Femur (tissue), 1 donor: ENCODE measurements around the gene ACSM5.
A peak's percentile ranks its signal among the peaks of the same experiment; 100 is the strongest.

Experiments
- DNase-seq: peaks from one replicate; pipeline ENCODE4 v3.0.0-alpha.2; 2017

ACSM5 gene, protein sequence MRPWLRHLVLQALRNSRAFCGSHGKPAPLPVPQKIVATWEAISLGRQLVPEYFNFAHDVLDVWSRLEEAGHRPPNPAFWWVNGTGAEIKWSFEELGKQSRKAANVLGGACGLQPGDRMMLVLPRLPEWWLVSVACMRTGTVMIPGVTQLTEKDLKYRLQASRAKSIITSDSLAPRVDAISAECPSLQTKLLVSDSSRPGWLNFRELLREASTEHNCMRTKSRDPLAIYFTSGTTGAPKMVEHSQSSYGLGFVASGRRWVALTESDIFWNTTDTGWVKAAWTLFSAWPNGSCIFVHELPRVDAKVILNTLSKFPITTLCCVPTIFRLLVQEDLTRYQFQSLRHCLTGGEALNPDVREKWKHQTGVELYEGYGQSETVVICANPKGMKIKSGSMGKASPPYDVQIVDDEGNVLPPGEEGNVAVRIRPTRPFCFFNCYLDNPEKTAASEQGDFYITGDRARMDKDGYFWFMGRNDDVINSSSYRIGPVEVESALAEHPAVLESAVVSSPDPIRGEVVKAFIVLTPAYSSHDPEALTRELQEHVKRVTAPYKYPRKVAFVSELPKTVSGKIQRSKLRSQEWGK

DNA sequence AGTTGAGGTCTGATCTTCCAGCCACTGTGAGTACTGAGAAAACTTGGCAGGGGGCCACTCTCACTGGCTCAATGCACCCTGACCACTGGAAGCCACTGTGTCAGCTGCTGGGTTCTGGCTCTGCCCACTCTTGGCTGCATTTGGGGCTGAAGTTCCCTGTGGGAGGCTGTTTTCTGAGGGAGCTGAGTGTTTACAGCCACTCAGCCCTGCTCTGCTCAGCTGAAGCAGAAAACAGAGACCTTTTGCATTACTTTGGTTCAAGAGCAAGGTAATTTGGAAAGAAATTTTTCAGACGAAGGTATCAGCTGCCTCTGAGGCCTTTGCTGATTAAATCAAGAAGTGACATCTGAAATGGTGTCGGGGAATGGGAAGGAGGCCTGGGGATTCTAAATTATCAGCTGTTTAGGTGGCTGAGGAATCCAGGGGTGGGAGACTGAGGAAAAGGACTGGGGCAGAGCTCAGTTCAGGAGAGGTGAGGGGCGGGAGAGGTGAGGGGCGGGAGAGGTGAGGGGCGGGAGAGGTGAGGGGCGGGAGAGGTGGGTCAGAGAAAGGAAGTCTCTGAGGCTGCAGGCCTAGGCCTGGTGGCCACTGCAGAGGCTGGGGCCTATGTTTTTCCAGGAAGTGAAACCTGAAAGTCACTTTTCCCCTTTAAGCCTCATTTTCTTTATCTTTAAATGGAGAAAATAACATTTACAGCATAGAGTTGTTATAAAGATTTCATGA is at the start of gene ACSM5:
Gene ACSM5 (plus strand): TSS at position 137 of the 723 bp plus-strand sequence. CDS start 1,951 bp downstream, outside the sequence.
- peak; percentile 22 for DNase-seq

DNA sequence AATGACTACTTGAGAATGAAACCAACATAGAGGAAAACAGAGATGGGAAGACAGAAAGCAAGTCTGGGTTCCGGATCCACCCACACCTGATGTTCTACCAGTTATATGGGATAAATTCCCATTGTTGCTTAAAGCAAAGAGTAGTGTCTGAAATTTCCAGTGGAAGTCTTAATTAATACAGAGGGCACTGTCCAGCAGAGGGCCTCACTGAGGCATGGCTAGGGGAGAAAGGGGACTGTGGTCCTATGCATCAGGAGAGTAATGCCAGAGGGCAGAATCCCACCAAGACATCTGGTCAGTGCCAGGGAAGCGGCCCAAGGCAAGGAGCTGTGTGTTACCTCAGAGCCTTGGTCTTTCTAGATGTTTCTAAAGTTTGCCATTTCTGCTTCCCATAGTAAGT is 49.3 kb upstream of the ACSM5 start:
- no peak for DNase-seq

DNA sequence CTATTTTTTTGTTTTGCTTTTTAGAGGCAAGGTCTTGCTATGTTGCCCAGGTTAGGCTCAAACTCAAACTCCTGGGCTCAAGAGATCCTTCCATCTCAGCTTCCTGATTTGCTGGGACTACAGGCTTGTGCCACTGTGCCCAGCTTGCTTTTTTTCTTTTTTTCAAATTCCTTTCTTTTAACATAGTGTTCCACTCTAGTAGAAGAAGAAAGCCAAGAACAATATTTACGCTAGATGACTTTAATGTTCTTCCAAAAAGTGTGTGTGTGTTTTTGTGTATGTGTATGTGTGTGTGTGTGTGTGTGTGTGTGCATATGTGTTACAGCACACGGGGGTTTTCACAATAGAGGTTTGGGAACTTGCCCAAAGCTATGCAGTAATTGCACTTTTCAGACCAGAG is 46.1 kb upstream of the ACSM5 start:
- DNase-seq = no peak

DNA sequence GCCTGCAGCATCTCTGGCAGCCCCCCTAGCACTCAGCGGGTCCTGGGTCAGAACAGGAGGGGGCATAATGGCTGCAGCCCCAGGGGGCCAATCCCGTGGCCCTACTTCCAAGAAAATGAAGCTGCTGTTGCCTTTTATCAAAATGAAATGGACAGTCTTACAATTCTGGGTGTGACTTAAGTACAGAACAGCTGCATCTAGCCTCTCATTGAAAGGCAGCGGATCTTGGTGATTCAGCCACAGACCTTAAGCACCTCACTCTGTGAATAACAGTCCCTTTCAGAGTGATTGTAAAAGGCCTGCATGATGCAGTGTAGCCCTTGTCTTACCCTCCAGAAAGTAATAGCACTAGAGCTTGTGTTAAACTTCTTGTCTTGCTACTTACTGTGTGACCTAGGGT is 45.3 kb upstream of the ACSM5 start:
- no peak for DNase-seq

- no peak for DNase-seq
These were observed 39.8 kb upstream of the ACSM5 start for GRCh38 chr16:20369452-20370054.

DNA sequence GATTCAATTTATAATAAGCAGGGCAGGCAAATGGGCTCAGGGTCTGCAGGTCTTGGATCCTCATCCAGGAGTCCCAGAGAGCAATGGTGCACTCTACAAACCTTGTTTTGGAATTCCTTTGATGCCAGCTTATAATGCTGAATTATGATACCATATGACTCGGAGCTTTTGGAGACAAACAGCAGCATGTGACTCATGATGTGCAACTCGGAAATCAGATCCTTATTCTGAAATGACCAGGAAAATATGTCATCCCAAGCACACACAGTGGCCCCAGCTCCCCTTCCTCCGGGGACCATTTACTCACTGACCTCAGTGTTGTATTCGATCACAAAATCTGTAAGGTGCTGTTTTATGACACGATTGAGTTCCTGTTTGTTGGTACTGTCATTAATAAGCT is 36.6 kb upstream of the ACSM5 start:
- DNase-seq = no peak

DNA sequence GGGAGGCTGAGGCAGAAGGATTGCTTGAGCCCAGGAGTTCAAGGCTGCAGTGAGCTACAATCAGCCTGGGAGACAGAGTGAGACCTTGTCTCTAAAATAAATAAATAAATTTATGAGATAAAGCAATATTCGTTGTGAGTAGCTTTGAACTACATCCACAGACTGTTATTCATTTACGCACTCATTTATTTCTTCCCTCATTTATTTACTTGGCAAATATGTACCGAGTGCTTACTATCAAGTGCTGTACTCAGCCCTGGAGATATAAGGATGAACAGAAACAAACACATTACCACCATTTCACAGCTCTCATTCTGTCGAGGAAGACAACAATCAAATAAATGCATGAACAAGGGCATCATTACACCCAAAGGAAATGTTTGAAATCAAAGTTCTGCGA is 32.2 kb upstream of the ACSM5 start:
- no peak for DNase-seq

- DNase-seq = no peak
These were observed 28.6 kb upstream of the ACSM5 start for GRCh38 chr16:20380782-20381181.

DNA sequence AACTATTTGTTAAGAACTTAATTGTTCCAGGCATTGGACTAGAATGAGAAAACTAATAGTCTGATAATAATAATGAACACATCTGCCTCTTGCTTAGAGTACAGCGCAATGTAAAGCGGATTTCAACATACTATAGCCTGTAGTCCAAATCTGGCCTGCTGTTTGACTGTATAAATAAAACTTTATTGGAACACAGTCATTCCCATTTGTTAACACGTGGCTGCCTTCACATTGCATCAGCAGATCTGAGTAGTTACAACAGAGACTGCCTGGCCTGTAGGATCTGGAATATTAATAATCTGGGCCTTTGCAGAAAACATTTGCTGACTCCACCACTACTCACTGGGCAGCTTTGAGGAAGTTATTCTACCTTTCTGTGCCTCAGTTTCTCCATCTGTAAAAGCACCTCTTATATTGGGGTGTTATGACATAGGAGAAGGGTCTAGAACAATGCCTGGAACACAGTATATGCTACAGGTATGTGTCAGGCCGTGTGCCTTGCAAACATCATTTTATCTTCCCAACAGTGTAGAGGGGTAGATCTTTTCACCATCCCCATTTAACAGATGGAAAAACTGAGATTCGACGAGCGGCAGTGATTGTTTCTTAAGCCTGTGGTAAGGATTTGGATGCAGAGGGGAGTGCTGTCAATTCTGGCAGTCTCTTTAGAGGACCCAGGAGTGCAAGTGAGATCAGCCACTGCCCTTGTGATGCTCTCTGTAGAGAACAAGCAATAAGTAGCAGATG is 27.0 kb upstream of the ACSM5 start:
- DNase-seq = no peak

DNA sequence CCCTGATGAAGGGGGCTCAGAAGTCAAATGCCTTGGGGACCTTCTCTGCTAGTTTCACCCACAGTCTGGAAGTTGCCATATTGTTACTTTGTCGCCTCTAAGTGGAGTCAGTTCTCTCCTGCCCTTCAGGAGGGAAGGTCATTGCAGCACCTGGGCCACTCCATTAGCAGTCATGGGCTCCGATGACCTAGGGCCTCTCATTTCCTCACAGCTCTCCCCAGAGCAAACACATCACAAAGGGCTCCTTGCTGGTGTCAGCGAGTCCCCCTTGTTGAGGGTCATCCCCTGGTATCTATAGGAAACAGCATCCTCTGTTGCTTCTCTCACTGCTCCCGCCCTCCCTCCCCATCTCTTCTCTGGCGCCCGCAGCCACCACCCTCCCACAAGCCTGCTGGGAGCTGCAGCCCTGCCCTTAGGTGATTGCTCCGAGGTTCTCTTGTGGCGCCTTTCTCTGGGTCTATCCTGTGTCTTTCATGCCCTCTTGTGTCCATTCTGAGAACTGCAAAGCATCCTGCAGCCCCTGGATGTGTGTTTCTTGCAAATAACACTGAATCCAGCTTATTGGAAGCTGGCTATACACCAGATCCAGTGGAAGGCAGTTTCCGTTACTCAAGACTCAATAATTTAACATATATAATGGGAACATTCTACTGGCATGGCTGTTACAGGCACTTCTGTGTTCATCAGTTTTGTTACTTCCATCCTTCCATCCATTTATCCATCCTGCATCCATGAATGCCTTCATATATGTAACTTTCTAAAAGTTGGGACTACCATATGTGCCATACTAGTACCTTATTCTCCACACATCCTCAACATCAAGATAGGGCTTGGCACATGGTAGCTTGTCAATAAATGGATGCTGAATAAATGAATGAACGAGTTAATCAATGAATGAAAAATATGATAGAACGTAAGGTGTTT is 26.0 kb upstream of the ACSM5 start:
- DNase-seq = peak; percentile 48

DNA sequence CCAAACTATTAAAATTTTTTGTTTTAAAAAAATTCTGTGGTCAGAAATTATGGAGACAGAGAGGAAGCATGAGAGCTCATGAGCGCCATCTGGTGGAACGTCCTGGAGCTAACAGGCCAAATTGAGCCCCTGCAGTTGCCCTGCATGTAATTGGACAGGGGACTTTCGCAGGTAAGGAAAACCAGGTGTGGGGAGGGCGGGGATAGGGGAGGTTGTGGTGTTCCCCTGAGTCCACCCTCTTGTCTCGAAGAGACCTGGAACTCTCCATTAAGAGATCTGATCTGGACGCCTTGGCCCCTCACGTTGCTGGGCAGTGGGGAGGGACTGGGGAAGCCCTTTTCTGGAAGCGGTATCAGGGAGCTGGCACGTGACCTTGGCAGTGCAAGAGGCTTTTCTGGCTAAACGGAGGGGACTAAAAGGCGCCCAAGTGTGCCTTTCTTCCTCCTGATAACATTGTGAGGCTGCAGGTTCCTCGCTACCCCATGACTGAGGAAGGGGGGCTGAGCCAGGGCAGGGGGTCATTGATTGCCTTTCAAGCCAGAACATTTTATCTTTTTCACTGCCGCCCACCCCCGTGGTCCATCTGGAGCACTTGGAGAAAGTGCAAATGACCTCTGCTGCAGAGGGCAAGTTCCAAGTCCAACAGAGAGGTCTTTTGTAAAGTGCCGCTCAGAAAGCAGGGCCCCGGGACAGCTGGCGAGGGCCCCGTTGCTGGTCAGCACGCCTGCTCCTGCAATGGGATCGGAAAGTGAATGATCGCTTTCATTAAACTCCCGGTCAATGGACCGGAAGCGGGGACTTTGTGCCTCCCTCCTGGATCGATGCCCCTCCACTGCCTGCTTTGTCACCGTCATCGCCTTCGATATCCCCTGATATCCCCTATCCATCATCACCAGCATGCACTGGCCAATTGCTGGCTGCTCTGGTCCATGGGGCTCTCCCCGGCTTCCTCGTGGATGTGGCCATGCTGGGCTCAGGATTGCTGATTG is 23.2 kb upstream of the ACSM5 start:
- peak; percentile 45 for DNase-seq

DNA sequence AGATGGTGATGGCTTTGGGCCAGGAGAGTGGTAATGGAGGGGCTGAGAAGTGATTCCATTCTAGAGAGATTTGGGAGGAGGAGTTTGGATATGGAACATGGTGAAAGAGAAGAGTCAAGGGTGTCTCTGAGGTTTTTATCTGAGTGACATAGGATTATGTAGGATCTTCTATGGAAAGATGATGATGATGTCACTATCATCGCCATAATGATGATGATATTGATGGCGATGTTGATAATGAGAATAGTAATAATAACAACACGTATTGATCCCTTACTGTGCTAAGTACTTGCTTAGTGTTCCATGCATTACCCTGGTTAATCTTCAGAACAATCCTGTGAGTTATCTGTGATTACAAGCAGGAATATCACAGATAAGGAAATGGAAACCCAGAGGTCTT is 21.4 kb upstream of the ACSM5 start:
- DNase-seq = no peak

DNA sequence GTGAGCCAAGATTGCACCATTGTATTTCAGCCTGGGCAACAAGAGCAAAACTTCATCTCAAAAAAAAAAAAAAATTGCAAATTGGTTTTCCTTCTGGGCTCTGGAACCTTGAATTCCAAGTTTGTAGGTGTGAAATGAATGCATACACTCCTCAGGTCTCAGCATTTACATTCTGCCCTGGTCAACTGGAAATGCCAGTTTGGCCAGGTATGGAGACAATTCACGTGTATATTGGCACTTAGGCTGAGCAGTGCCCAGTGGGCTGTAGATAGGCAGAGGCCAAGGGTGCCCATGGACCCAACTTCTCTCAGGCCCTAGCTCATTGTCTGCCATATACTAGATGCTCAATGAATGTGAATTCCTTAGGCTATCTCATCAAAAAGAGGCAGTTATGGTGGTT is 20.5 kb upstream of the ACSM5 start:
- no peak for DNase-seq

- DNase-seq = no peak
These were observed 18.3 kb upstream of the ACSM5 start for GRCh38 chr16:20391045-20391444.

GRCh38 chr16:20393801-20394577 is 15.3 kb upstream of the ACSM5 start:
- DNase-seq = peak; percentile 44

DNA sequence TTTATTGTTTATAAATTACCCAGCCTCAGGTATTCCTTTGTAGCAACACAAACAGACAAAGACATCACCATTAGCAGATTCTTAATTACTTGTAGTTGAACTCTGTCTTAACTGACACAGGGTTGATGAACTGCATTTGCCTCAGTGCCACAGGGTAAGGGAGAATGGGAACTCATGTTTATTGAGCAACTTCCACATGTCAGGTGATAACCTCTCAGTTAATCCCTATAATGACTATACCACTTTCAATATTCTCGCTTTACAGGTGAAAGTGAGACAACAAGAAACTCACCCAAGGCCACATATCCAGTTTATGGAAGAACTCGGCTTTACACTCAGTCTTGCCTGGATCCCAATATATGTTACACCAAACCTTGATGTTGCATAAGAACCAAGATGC is 13.4 kb upstream of the ACSM5 start:
- DNase-seq = no peak

DNA sequence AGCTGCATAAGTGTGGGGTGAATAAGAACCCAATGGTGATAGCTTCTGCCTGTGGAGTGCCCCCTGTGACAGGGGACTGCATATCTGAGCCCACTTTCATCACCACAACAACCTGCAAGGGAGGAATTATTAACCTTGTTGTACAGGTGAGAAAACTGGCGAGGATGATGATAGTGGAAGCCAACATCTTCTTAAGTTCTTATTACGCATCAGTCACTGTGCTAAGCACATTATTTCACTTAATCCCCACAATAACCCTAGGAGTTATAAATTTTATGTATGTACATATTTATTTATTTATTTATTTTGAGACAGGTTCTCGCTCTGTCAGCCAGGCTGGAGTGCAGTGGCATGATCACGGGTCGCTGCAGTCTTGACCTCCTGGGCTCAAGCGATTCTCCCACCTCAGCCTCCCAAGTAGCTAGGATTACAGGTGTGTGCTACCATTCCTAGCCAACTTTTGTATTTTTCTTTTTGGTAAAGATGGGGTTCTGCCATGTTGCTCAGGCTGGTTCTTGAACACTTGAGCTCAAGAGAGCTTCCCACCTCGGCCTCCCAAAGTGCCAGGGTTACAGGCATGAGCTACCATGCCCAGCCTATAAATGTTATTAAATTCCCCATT is 12.4 kb upstream of the ACSM5 start:
- no peak for DNase-seq

- DNase-seq = no peak
These were observed 11.8 kb upstream of the ACSM5 start for GRCh38 chr16:20397468-20398074.

- DNase-seq = no peak
These were observed 10.7 kb upstream of the ACSM5 start for GRCh38 chr16:20398603-20399002.
